GM12864 (cell line): ENCODE measurements around the gene SCYGR3.

Experiments used
- DNase-seq: peaks from one replicate; pipeline ENCODE4 v3.0.0-alpha.2; 2011; ENCODE audit warnings: low read depth
- H3K4me3 ChIP-seq: 2 replicates; pipeline ENCODE4 v1.5.1; 2011; ENCODE audit warnings: mild to moderate bottlenecking, low read depth, low read length, control low read depth
- CTCF ChIP-seq: IDR thresholded peaks from 2 replicates; pipeline ENCODE4 v1.5.1; 2011; ENCODE audit warnings: low read depth, mild to moderate bottlenecking, moderate library complexity, low read length, control low read depth, inconsistent platforms; ENCODE audit errors: missing control alignments

Gene SCYGR3

GRCh38 chr2:227615906-227616305, 1.3 kb upstream of the SCYGR3 start:
- no peak overlapping the region for H3K4me3 ChIP-seq
- DNase-seq = no peak
- TF ChIP-seq CTCF = no peak

DNA sequence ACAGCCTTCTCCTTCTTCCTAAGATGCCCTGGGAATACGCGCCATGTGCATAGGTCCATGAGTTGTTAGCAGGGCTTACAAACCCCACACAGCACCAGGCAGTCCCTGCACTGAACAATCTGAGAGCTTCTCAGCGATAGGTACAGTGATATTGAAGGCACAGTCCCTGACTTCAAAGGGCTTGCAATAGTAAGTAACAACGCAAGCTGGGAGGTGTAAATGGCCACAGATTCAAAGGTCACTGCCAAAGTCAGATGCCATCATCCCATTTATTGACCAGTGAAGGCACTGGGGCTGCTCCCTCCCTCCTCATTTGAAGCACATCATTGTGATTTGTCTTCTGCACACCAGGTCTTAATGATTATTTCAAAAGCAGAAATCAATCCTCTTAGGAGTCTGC, 541 bp upstream of the SCYGR3 start:
- TF ChIP-seq CTCF = no peak
- DNase-seq = no peak
- no peak overlapping the region for H3K4me3 ChIP-seq

DNA sequence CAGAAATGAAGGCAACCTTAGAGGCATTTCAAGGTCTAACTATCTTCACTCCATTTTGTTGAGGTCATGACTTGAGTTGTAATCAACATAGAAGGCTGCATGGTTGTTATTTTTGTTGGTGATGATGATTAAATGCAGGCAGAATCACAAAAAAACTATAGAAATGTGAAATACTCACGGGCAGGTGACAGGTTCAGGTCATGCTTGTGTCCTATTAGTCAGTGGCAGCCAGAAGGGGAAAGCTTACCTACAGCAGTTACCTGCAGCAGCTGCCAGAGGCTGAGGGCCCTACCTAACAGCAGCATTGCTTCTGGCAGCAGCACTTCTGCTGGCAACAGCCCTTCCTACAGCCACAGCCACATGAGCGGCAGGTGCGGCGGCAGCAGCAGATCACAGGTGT, 394 bp downstream of the SCYGR3 start:
- no peak overlapping the region for H3K4me3 ChIP-seq
- TF ChIP-seq CTCF = no peak
- DNase-seq = no peak

DNA sequence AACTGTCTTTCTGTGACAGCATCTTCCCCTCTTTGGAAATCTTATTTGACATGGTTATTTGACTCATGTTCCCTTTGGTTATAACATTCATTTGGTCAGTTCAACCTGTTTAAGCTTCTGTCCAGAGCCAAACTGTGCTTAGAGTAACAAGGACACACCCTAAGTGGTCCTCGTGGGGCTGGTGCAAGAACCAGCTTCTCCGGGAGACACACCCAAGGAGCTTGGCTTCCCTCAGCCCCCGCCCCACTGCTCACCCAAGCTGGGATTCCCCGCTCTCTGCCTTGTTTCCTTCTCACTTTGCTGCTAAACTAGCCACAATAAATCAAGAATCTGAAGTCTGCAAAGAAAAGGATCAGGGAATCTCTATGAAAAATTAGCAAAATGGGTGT, 1.4 kb downstream of the SCYGR3 start:
- H3K4me3 ChIP-seq = no peak overlapping the region

DNA sequence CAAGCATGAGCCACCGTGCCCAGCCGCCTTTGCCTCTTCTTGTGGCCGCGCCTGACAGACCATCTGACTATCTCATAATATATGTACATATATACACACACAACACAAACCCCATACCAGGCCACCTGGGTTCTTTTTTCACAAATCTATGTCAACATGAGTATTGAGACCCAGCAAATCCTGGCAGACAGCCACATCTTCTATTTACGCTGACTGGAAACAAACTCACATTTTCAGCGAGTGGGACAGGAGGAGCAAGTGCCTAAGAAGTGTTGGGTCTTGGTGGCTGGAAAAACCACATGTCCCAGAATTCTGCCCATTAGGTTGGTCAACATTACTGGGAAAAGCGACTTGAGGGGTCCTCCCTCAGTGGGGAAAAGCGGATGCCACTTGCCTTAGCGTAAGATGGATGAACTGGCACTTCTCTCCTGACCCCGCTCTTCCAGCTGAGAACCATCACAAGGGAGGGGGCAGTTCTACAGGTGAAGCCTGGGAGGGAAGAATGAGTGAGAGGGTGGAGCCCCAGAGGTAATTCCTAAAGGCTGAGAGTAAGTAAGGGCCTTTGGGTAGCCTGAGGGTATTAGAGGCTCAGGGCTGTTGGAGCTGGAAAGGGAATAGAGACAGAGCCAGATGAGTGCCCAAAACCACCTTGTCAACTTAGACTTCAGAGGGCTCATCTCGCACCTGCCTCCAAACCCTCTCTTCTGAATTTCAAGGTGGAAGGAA, 1.9 kb downstream of the SCYGR3 start:
- no peak for TF ChIP-seq CTCF
- no peak overlapping the region for H3K4me3 ChIP-seq
- no peak for DNase-seq

More for the DNA sequence above, 1.4 kb downstream of the SCYGR3 start:
- no peak for DNase-seq
- TF ChIP-seq CTCF = no peak

GRCh38 chr2:227610123-227610522, 4.5 kb downstream of the SCYGR3 start:
- DNase-seq = no peak
- H3K4me3 ChIP-seq = no peak overlapping the region
- no peak for TF ChIP-seq CTCF
